B cell (primary cell): ENCODE results near the gene G6PC3. TPM values are rescaled to one million over a fixed set of nuclear protein-coding genes. Genes with fewer than 3 reads are reported as not detected.

Source experiments
- ATAC-seq: fragments of 200-7000 bp; cut with Tn5 transposase; one replicate; pipeline ENCODE4 v1.10.0; 2021; ENCODE audit warnings: low read depth, mild to moderate bottlenecking, moderate number of reproducible peaks, moderate library complexity
- CTCF ChIA-PET: fragments of 350-600 bp; sonication (Branson Sonifier 250); formaldehyde crosslinking; loops from one replicate; lab custom pipeline; 2021; ENCODE audit warnings: antibody characterized with exemption, inconsistent platforms; lab: Charles Lee
- POLR2A ChIA-PET: fragments of 350-600 bp; sonication (Branson Sonifier 250); formaldehyde crosslinking; loops from one replicate; lab custom pipeline; 2021; ENCODE audit warnings: antibody characterized with exemption; lab: Charles Lee
- DNase-seq: peaks from one replicate; pipeline ENCODE4 v3.0.0; 2013
- H2AFZ ChIP-seq: 2 replicates; pipeline ENCODE4 v1.6.1; 2012; ENCODE audit warnings: mild to moderate bottlenecking, low read depth, low read length; ENCODE audit not compliant: insufficient read depth, poor library complexity, severe bottlenecking
- H3K27ac ChIP-seq, 2 donors: 1 replicate in 1 of 2; 2 replicates in 1 of 2; pipeline ENCODE4 v1.5.1; 2012 to 2013; ENCODE audit warnings: low read length in 2 of 2, mild to moderate bottlenecking in 2 of 2, moderate library complexity in 1 of 2
- H3K27me3 ChIP-seq, 4 experiments: fragments of 200-600 bp in 1 of 4; sonication (generic) in 1 of 4; replicated peaks in 1 of 4; 1 replicate in 2 of 4; 2 replicates in 2 of 4; pipeline versions ENCODE4 v1.6.1 to v1.7.0; 2013 to 2016; ENCODE audit warnings: low read length in 3 of 4, mild to moderate bottlenecking in 2 of 4, mixed read lengths in 1 of 4, moderate library complexity in 1 of 4; ENCODE audit not compliant: insufficient read depth in 4 of 4, control insufficient read depth in 3 of 4; ENCODE audit errors: control extremely low read depth in 1 of 4
- H3K36me3 ChIP-seq, 2 experiments: replicated peaks in 1 of 2; 1 replicate in 1 of 2; 2 replicates in 1 of 2; pipeline versions ENCODE4 v1.6.1 to v1.7.1; 2013; ENCODE audit warnings: low read length in 1 of 2; ENCODE audit not compliant: insufficient read depth in 2 of 2, control insufficient read depth in 1 of 2; ENCODE audit errors: control extremely low read depth in 1 of 2, extremely low read depth in 1 of 2
- H3K4me1 ChIP-seq, 2 donors: fragments of 200-600 bp in 1 of 2; sonication (generic) in 1 of 2; 1 replicate in 1 of 2; 2 replicates in 1 of 2; pipeline versions ENCODE4 v1.5.1 to v1.6.1; 2013 to 2017; ENCODE audit warnings: low read length in 2 of 2; ENCODE audit not compliant: control insufficient read depth in 2 of 2, insufficient read depth in 2 of 2
- H3K4me2 ChIP-seq: replicated peaks from 2 replicates; pipeline ENCODE3; 2012; ENCODE audit warnings: mild to moderate bottlenecking, low read depth, low read length; ENCODE audit not compliant: poor library complexity, severe bottlenecking
- H3K4me3 ChIP-seq, 5 experiments: fragments of 200-600 bp in 1 of 5; sonication (generic) in 1 of 5; 1 replicate in 3 of 5; 2 replicates in 2 of 5; pipeline versions ENCODE4 v1.5.1 to v1.7.0; 2011 to 2016; ENCODE audit warnings: low read length in 4 of 5, mild to moderate bottlenecking in 4 of 5, low read depth in 2 of 5, control low read depth in 1 of 5, moderate library complexity in 1 of 5; ENCODE audit not compliant: insufficient read depth in 1 of 5; ENCODE audit errors: control extremely low read depth in 1 of 5, extremely low read depth in 1 of 5
- H3K79me2 ChIP-seq: fragments of 200-600 bp; sonication (generic); one replicate; pipeline ENCODE4 v1.6.0; 2016; ENCODE audit warnings: low read length; ENCODE audit not compliant: control insufficient read depth, insufficient read depth
- H3K9ac ChIP-seq: fragments of 200-600 bp; sonication (generic); 2 replicates; pipeline ENCODE4 v1.6.1; 2017; ENCODE audit warnings: mild to moderate bottlenecking, low read length, moderate library complexity
- H3K9me3 ChIP-seq, 3 donors: one replicate each; pipeline versions ENCODE4 v1.6.1 to v1.7.1; 2013; ENCODE audit warnings: low read length in 2 of 3; ENCODE audit not compliant: control insufficient read depth in 2 of 3, insufficient read depth in 1 of 3; ENCODE audit errors: control extremely low read depth in 1 of 3
- H4K20me1 ChIP-seq: 2 replicates; pipeline ENCODE4 v1.6.0; 2012; ENCODE audit warnings: mild to moderate bottlenecking, low read length; ENCODE audit not compliant: insufficient read depth, control insufficient read depth, poor library complexity, severe bottlenecking
- H3K27ac Mint-ChIP-seq: one replicate; pipeline ENCODE4 v1.8.0; 2021; ENCODE audit warnings: mixed read lengths
- H3K27me3 Mint-ChIP-seq: one replicate; pipeline ENCODE4 v1.8.0; 2021; ENCODE audit warnings: mixed read lengths
- H3K4me1 Mint-ChIP-seq: one replicate; pipeline ENCODE4 v1.8.0; 2021; ENCODE audit warnings: mixed read lengths
- H3K4me3 Mint-ChIP-seq: one replicate; pipeline ENCODE4 v1.8.0; 2021; ENCODE audit warnings: mixed read lengths
- H3K9me3 Mint-ChIP-seq: one replicate; pipeline ENCODE4 v1.8.0; 2022; ENCODE audit warnings: mixed read lengths; ENCODE audit not compliant: insufficient read depth
- EZH2 ChIP-seq: IDR thresholded peaks from 2 replicates; pipeline ENCODE4 v1.6.1; 2012; ENCODE audit warnings: borderline replicate concordance, low read depth, mild to moderate bottlenecking, moderate library complexity, low read length; ENCODE audit not compliant: insufficient read depth, poor library complexity, severe bottlenecking
- WGBS: methylation state at CpG from one replicate; pipeline ENCODE4 v1.1.5; 2013; ENCODE audit warnings: missing lambda C conversion rate; ENCODE audit not compliant: insufficient coverage; 5-methylcytosine and 5-hydroxymethylcytosine counted together
- intact Hi-C: fragments of 100-400 bp; cut with micrococcal nuclease; formaldehyde crosslinking; loops from one replicate; pipeline ENCODE4 v1.10.0; 2022
- polyA plus RNA-seq: library from polyadenylated mRNA; depleted of rRNA; stranded (reverse); fragments of >200 nt; gene quantifications from 2 replicates; pipeline ENCODE4 v1.2.3, GENCODE V29; 2012
- total RNA-seq, 2 donors: library from RNA; stranded (reverse); fragments of 120-200 nt in 1 of 2; gene quantifications; 1 replicate in 1 of 2; 2 replicates in 1 of 2; pipeline versions ENCODE4 v1.2.3 to v1.2.4, GENCODE V29; 2013 to 2022
- TF ChIP-seq, protein P1 (sequence below): fragments of 200-600 bp; IDR thresholded peaks from one replicate; pipeline ENCODE4 v1.8.0; 2022; ENCODE audit warnings: antibody characterized with exemption, mild to moderate bottlenecking

G6PC3 gene
- total and polyA plus RNA-seq, 2 donors (not counting 1 experiment from before 2014, with no cell fraction given): 24.3 to 28.5 TPM

DNA sequence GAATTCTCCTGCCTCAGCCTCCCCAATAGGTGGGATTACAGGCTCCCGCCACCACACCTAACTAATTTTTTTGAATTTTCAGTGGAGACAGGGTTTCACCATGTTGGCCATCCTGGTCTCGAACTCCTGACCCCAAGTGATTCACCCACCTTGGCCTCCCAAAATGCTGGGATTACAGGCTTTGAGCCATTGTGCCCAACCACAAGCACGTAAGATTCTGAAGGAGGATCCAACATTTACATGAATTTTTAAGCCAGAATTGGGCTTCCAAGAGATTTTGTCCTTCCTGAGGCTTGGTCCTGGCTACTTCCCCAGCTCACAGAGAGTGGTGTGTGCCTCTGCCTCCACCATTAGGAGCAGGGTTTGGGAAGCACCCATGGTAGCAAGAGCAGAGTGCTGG, 11.1 kb downstream of the G6PC3 start:
- H3K9me3 ChIP-seq: no peaks in the 10 kb centered on the region
- ATAC-seq (no peak), DNase-seq (no peak)
- CTCF ChIA-PET: interaction anchor here (1.0 to 1.4 kb wide), 2 partner anchors 104 to 171 kb away, joined by 3 read pairs; no protein-coding TSS in a partner anchor
- no peak overlapping the region for H3K4me2 ChIP-seq
- no peaks in the 10 kb centered on the region for H3K27me3 ChIP-seq
- no peak for TF ChIP-seq EZH2
- TF ChIP-seq, protein P1, sequence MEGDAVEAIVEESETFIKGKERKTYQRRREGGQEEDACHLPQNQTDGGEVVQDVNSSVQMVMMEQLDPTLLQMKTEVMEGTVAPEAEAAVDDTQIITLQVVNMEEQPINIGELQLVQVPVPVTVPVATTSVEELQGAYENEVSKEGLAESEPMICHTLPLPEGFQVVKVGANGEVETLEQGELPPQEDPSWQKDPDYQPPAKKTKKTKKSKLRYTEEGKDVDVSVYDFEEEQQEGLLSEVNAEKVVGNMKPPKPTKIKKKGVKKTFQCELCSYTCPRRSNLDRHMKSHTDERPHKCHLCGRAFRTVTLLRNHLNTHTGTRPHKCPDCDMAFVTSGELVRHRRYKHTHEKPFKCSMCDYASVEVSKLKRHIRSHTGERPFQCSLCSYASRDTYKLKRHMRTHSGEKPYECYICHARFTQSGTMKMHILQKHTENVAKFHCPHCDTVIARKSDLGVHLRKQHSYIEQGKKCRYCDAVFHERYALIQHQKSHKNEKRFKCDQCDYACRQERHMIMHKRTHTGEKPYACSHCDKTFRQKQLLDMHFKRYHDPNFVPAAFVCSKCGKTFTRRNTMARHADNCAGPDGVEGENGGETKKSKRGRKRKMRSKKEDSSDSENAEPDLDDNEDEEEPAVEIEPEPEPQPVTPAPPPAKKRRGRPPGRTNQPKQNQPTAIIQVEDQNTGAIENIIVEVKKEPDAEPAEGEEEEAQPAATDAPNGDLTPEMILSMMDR: no peak
- Mint-ChIP-seq H3K4me3 (no peak overlapping the region), H3K9me3 (no peaks in the 10 kb centered on the region), H3K27ac (no peak overlapping the region), H3K27me3 (no peaks in the 10 kb centered on the region), H3K4me1 (no peaks in the 10 kb centered on the region)
- H4K20me1 ChIP-seq: no peaks in the 10 kb centered on the region
- POLR2A ChIA-PET: no interaction called here
- no peak overlapping the region for H3K27ac ChIP-seq
- 98% methylated on average over 3 of the region's 3 CpGs for WGBS
- no peaks in the 10 kb centered on the region for H3K79me2 ChIP-seq
- peaks cover 1 to 80% of the 10 kb centered on the region in 2 experiments for H3K36me3 ChIP-seq
- intact Hi-C loops: no loop called here
- H3K4me1 ChIP-seq: no peaks in the 10 kb centered on the region
- no peak overlapping the region for H3K9ac ChIP-seq
- H3K4me3 ChIP-seq: no peak overlapping the region
- H2AFZ ChIP-seq: no peak overlapping the region

DNA sequence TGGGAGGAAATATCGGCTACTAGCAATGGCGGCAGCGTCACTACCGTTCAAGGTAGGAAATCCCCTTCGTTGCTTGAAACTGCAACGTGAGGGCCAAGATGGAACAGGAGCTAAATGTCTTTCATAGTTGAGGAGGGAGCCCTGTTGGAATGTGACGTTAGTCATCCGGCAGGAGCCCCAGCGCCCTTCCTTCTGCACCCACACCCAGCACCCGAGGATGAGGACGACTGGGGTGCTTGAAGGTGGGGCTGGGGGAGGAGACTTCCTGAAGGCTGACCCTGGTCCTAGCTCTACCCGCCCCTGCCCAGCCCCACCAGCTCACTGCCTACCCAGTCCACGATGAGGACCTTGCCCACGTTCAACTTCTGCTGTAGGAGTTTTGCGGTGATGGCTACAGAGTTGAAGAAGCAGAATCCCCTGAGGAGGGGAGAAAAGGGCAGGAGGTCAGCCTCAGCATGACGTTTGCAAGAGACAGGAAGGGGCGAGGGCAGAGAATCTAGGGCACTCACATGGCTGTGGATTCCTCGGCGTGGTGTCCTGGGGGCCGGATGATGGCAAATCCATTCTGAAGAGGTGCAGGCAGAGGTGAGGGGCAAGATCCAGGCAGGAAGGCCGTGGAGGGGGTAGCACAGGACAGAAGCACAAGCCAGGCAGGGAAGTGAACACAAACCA, 11.9 kb downstream of the G6PC3 start:
- H3K27me3 ChIP-seq: no peaks in the 10 kb centered on the region
- ATAC-seq (no peak), DNase-seq (no peak)
- WGBS: 95% methylated on average over 14 of the region's 21 CpGs
- H3K79me2 ChIP-seq: no peaks in the 10 kb centered on the region
- CTCF ChIA-PET: interaction anchor here (0.6 to 1.4 kb wide), 2 partner anchors 140 to 172 kb away, joined by 3 read pairs; no protein-coding TSS in a partner anchor
- H3K36me3 ChIP-seq: peaks cover 1 to 76% of the 10 kb centered on the region in 2 experiments
- no peaks in the 10 kb centered on the region for H3K4me1 ChIP-seq
- Mint-ChIP-seq H3K27ac (no peak overlapping the region), H3K9me3 (no peaks in the 10 kb centered on the region), H3K4me1 (no peaks in the 10 kb centered on the region), H3K4me3 (no peak overlapping the region), H3K27me3 (no peaks in the 10 kb centered on the region)
- H3K4me3 ChIP-seq: no peak overlapping the region
- intact Hi-C loops: no loop called here
- H3K9me3 ChIP-seq: no peaks in the 10 kb centered on the region
- no peak overlapping the region for H3K9ac ChIP-seq
- no peaks in the 10 kb centered on the region for H4K20me1 ChIP-seq
- no peak overlapping the region for H2AFZ ChIP-seq
- TF ChIP-seq, protein P1: no peak
- TF ChIP-seq EZH2: no peak
- no peak overlapping the region for H3K27ac ChIP-seq
- POLR2A ChIA-PET: interaction anchor here (1.3 kb wide), 1 partner anchor 41 kb away, joined by 3 read pairs; the partner anchor contains the start of gene HDAC5
- no peak overlapping the region for H3K4me2 ChIP-seq
